ENCODE measurements around the gene ADGRV1.
"Not testable (repeated sequence)": the region's sequence is repeated elsewhere in the genome, so short reads cannot be mapped to it uniquely, and the experiment has no call there.

ADGRV1 gene

DNA sequence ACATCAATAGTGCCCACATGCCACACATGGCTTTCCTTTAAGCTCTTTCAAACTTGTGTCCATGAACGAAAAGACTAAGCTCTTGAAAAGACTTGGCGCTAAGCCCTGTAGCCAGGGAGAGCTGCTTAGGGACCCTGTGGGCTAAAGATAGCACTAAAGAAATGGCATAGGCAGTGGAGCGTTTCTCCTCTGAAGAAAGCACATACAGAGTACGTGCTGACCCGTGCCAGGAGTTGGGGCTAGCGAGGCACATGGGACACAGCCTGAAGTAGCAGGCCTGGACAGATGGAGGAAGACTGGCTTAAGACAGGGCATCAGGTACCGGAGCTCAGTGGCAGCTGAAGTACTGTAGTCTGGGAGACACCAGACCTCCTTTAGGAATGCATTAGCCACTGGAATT lies 39.7 kb downstream of the ADGRV1 start:
- DNase-seq = no peak

DNA sequence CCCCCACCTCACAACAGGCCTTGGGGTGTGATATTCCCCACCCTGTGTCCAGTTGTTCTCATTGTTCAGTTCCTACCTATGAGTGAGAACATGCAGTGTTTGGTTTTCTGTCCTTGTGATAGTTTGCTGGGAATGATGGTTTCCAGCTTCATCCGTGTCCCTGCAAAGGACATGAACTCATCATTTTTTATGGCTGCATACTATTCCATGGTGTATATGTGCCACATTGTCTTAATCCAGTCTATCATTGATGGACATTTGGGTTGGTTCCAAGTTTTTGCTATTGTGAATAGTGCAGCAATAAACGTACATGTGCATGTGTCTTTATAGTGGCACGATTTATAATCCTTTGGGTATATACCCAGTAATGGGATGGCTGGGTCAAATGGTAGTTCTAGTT lies 41.7 kb downstream of the ADGRV1 start:
- DNase-seq = not testable (repeated sequence)

DNA sequence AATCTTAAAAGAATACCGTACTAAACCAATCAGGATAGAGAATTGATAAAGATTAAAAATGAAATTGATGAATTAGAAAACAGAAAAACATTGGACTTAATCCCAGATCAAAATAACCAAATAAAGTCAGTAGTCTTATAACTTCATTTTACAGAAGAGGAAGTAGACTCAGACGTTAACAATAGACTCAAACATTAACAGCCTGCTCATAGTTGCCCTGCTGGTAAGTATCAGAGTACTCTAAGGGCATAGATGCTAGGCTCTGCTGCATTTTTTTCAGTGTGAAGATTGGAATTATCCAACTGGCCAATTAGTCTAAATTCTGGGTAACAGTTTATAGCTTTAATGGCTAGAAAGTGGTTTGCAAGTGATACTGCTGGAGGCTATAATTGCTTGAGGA lies 42.9 kb downstream of the ADGRV1 start:
- DNase-seq = no peak

DNA sequence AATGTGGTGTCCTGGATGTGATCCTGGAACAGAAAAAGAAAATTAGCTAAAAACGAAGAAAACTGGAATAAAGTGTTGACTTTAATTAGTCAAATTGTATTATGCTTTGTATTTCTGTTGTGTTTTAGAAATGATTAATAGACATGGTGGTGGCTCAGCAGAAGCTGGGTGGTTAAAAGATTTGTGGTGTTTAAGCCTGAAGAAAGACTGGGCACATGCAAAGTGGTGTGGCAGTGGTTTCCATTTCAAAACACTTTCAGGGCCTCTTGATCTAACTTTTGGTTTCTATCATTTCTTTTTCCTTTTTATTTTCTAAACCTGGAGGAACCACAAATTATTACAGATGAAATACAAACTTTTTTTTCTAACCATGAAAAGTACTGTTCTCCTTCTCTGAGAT lies 44.1 kb downstream of the ADGRV1 start:
- DNase-seq = no peak

DNA sequence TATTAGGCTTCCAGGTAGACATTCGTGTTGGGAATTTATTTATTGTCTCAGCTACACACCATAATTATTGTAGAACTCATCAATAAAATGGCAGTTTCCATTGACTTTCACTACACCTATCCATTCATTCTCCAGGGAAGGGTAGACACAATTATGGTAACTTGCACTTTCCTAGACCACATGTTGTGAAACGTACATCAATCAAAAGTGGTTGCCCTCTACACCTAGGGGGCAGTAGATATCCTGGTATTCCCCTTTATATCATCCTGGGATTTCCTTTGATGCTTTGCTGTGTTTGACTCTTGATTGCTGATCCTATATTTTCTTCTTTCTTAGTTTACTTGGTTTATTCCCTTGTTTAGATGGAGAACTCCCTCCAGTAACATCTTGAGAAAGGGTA lies 47.9 kb downstream of the ADGRV1 start:
- DNase-seq = no peak

DNA sequence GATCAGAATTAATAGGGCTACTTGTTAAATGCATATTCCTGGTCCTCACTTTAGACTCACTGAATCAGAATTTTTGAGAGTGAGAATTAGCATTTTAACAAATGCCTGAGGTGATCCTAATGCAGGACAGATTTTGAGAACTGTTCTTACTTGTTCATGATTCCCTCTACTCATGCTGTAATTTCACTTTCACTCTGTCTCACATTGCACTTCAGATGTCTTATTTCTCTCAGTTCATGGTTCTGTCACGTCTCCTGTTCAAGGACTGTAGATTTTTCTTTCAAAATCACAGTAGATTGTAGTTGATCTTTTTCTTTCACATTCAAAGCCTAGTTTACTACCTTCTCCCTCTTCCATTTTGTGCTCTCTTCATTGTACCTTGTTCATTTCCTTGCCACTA lies 54.3 kb downstream of the ADGRV1 start:
- no peak for DNase-seq

DNA sequence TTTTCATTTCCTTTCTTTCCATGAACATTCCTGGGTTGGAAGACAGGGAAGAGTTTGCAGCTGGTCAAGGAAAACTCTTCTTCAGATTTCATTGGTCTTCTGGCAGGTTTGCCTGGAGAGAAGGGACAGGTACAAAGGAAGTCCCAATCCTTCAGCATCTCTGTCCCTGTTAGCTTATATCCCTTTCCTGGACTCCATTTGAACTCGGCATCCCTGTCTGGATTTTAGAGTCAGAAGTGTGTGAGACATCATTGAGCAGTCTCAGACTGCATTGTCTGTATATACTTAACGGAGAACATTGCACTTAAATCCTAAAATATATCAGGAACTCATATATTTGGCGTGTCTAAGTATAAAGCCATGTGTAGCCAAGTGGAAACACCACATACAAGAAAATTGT lies 54.9 kb downstream of the ADGRV1 start:
- DNase-seq = no peak

DNA sequence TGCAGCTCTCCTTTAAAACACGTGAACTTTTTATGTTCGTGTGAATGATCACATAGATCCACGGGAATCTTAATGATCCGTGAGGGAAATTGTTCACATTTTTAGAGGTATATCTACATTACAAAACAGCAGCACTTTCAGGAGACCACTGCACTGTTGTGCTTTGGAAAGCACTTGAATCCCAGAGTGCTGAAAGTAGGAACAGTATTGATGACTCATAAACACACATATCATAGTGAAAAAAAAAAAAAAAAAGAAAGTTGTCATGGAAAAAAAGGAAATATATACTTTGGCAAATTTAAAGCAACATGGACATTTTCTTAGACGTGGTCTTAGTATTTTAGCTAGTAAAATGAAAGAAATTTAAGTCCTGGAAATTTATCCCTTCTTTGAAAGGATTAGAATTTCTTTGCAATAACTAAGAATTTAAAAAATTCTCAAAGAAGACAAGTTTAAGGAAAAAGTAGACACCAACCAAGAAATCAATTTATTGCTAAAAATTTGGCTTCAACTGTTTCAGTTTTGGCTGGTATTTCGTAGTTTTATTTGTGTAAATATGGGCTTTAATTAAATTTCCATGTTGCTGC lies 55.4 kb downstream of the ADGRV1 start:
- peak; percentile 25 for DNase-seq

DNA sequence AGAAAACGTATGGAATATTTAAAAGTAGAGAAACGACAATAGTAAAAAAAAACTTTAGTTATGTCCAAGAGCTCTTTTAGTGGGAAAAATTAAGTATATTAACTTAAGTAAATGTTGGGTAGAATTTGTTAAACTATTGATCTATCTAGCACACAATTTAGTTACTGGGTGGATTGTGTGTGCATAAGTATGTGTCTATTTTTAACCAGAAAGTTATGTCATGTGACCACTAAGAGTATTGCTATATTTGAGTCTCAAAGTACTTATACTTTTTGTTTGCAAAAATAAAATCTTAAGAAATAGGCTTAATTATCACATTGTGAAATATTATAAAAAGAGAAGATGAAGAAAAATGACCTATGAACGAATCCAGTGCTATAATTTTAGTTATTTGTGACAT lies 56.8 kb downstream of the ADGRV1 start:
- DNase-seq = no peak

DNA sequence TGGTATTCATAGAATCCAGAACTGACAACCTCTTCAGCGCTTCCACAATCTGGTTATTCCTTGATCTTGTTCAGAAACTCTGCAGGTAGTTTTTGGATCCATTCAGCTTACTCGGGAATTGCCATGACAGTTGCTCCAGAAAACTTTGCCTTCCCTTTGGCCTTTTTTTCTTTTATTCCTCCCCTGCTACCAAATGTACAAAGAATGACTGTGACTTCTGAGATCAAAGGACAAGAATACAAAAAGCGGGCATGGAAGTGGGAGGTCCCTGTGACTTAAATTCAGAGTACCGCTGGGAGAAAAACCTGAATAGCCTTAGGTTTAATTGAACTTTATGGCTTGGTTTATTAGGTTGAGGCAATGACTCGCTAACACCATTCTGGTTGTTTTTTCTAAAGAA lies 59.5 kb downstream of the ADGRV1 start:
- DNase-seq = no peak

DNA sequence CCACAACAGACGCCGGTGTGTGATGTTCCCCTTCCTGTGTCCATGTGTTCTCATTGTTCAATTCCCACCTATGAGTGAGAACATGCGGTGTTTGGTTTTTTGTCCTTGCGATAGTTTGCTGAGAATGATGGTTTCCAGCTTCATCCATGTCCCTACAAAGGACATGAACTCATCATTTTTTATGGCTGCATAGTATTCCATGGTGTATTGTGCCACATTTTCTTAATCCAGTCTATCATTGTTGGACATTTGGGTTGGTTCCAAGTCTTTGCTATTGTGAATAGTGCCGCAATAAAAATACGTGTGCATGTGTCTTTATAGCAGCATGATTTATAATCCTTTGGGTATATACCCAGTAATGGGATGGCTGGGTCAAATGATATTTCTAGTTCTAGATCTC lies 61.2 kb downstream of the ADGRV1 start:
- not testable (repeated sequence) for DNase-seq

DNA sequence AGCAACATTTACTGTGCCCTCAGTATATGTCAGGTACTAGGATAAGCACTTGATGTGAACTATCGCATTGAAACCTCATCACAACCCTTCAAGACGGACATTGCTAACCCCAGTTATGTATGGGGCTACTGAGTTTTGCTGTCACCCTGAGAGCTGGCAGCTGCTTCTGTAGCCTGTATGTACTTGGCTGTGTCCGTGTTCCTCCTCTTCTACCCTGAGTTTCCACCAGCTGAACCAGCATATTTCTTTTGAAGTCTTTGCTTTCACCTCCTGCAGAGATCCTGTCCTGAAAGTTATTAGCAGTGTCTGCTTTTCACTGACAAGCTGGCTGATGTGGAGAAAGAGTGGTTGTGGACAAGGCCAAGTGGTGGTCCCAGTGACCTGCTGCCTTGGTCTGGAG lies 63.3 kb downstream of the ADGRV1 start:
- no peak for DNase-seq

DNA sequence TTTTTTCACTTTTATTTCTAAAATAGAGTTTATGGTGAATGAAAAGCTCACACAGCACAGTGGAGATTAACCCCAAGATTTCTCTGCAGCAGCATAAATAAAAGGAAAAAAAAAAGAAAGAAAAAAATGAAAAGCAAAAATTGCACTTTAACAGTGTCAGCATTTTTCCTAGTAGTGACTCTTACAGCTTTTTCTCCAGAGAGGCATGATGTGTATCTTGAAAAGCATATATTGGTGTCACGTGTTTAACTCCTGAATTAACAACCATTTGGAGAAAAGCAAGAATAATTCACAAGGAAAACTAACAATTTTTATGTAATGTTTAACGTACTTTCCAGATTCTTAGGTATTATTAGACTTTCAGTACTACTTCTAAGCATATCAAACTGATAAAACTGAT lies 67.9 kb downstream of the ADGRV1 start:
- DNase-seq = no peak

DNA sequence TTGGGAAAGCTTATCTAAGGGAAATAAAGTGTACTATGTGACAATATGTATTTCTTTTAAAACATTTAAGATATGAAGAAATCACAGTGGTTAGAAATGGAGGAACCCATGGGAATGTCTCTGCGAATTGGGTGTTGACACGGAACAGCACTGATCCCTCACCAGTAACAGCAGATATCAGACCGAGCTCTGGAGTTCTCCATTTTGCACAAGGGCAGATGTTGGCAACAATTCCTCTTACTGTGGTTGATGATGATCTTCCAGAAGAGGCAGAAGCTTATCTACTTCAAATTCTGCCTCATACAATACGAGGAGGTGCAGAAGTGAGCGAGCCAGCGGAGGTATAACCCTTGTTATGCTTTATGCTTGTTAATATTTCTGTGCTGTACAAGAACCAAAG lies 69.9 kb downstream of the ADGRV1 start:
- DNase-seq = no peak

DNA sequence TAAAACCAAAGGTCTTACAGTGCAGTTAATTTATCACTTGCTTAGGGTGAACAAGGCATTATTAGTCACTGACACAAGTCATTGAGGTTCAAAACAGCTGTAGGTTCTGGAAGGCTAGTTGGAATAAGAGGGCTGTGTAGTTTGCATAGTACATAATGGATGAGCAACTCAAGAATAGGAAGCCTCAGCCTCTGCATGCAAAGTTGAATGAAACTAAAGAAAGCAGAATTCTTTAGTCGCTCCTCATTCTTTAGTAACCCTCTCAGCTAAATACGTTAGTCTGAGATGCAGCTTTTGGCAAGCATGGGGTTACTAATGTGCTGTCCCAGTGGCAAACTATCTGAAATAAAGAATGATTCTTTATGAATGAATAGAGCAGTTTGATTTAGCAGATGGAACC lies 74.2 kb downstream of the ADGRV1 start:
- peak; percentile 3 for DNase-seq

DNA sequence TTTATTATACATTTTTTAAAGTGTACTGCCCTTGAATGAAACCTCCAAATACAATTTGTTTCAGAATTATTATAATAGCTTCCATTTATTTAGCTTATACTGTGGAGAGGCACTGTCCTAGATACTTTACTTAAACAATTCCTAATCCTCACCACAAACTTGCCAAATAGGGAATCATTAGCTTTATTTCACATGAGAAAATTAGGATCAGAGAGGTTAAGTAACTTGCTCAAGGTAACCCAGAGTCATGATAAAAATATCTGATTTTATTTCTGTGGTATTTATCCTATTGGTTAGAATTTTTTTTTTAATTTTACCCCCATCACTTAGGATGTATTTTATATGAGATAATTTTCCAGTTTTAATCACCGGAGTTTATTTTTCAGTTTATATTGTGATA lies 78.4 kb downstream of the ADGRV1 start:
- DNase-seq = no peak

DNA sequence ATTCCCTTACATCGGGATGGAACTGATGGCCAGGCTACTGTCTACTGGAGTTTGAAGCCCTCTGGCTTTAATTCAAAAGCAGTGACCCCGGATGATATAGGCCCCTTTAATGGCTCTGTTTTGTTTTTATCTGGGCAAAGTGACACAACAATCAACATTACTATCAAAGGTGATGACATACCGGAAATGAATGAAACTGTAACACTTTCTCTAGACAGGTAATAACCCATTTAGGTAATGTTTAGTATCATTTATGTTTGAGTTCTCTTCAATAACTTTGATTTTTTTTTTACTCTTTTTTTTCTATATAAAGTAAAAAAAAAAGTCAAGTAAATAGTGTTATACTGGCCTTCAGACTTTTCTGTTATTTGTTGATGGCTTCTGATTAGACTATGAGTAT lies 79.1 kb downstream of the ADGRV1 start:
- no peak for DNase-seq

DNA sequence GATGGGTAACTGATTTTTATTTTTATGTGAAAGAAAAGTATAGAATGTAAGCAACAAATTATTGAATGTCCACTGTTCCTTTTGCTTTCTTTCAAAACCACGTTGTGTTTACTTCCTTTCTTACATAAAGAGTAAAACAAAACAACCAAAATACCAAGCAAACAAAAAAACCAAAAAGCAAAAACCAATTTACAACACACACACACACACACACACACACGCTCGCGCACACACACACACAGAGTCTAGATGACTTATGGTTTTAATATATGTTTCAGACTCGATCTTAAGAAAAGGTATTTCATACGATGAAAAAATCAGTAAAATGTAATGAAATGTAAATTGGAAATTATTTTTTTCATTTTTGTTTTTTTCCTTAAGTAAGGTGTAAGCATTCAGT lies 80.3 kb downstream of the ADGRV1 start:
- peak; percentile 13 for DNase-seq

DNA sequence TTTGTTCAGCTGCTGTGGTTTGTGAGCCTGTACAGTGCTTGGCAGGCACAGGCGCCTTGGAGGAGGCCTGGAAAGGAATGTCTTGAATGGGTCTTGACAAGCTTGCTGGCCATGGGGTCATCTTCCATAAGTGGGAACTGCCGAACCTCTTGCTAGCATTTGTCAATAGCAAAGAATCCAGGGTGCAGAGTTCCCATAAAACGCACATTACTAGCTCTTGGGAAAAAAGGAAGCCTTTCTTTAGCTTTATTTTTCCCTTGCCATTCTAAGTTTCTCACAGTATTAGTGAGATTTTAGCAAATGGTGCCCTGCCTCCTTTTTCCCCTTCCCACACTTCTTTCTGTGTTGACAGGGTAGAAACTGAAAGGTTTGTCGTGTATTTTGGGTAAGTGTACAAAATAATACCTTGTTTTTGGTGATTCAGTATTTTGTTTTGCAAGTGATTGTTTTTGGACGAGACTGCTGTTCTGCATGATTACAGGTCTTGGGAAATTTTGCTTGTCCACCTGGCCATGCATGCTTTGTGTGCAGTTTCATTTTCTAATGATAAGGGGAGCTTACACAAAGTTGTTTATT lies 82.0 kb downstream of the ADGRV1 start:
- peak; percentile 27 for DNase-seq

DNA sequence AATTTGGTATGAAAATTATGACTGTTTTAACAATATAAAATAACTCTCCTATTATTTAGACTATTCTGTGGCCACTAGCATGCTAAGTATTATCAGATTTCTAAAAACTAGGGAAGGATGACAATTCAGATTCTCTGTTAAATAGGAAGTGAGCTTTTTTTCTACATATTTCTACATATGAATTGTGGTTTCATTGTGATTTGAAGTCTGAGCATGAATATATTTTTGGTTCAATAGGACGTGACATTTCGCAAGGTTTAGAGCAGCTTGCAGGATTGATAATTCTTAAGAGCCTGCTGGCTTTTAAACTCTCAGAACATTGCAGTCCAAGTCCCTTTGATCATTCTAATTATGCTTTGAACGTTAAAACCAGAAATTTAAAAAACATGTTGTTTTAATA lies 82.9 kb downstream of the ADGRV1 start:
- peak; percentile 6 for DNase-seq

DNA sequence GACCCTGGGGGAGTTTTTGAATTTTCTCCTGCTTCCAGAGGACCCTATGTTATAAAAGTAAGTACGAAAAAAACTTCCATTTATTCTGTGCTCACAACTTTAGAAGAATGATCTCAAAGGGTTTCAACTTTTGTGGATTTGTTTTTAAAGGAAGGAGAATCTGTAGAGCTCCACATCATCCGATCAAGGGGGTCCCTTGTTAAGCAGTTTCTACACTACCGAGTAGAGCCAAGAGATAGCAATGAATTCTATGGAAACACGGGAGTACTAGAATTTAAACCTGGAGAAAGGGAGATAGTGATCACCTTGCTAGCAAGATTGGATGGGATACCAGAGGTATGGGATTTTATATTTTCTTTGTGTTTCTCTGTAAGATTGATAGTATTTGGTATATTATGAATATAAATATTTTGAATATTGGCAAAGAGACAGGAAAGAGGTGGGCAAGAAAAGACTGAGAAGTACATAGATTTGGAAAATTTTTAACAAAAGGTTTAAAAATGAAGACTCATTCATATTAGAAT lies 84.2 kb downstream of the ADGRV1 start:
- no peak for DNase-seq

DNA sequence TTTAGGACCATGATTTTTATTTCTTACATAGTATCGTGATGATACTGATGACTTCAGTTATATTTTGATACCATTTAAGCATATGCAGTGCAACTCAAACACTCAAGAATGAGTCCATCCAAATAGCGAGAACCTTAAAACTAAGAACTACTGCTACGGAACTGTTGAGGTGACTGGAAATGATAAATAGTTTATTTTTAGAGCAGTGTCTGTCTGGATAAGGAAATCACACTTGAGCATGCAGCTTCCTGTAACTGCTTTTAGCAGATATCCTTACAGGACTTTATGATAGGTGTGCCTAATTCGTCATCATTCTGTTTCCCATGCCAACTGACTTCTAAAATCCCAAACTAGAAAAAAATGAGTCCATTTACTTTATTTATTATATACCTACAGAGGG lies 85.5 kb downstream of the ADGRV1 start:
- no peak for DNase-seq

DNA sequence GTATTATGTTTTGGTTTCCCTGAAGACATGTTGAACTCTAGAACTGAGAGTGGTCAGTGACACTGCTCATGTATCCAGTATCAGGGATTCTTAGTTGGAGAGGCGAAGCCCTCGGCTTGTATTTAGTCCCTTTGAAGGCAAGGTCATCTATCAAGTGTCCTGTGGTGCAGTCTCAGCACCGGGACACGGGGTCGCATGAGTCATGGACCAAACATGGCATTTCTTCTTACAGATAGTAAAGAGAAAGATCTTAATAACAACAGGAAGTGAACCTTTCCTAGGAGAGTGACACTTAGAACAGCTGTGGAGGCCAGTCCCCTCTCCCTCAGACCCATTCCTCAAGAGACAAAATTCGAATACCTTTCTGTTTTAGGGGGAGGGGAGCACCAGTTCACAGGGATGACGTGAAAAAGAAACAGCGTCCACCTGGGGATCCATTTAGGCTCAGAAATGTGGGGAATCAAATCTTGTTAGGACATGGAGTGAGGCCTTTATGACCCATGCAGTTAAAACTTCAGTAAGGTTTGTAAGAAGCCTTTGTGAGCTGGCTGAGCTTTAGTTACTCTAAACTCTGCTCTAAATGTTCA lies 86.5 kb downstream of the ADGRV1 start:
- peak; percentile 13 for DNase-seq

DNA sequence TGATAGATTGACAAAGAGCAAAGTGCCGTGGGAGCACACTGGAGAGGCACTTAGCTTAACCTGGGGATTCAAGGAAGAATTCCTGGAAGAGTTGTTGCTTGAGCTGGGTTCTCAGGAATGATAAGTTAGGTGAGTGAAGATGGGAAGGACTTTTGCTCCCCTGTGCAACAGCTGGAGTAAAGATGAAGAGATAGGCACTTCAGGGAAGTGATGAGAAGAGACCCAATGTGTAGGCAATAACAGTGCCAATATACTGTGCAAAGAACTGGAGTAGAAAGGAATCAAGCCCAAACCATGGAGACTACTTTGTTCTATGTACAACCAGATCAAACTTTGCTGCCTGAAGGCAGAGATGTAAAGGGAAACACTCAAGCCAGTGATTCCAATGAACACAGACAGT lies 92.2 kb downstream of the ADGRV1 start:
- no peak for DNase-seq

DNA sequence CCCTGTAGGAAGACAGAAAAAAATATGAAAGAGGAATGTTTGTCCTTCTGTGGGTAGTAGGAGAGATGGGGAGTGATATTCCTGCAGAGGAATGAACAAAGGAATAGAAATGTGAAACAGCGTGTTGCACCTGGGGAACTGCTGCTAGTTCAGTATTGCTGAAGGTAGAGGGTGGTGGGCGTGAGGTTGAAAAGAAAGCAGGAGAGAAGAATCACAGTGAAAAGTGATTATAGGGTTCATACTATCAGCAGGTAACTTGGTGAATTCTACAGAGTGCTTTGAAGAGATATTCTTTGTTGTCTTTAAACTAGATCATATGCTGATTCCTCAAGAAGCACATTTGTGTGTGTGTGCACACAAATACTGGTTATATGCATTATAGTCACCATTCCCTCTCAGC lies 95.6 kb downstream of the ADGRV1 start:
- no peak for DNase-seq
